Skeletal muscle satellite cell (primary cell): Measurements from ENCODE around the gene CNTFR.

Source experiments
- H3K27me3 ChIP-seq: 2 replicates; pipeline ENCODE4 v1.7.0; 2013; ENCODE audit warnings: low read length; ENCODE audit not compliant: control insufficient read depth, insufficient read depth
- H3K36me3 ChIP-seq: 2 replicates; pipeline ENCODE4 v1.7.0; 2013; ENCODE audit warnings: mild to moderate bottlenecking, control low read depth, low read length; ENCODE audit not compliant: insufficient read depth
- H3K4me1 ChIP-seq: 2 replicates; pipeline ENCODE4 v1.7.0; 2013; ENCODE audit warnings: low read length; ENCODE audit not compliant: control insufficient read depth, insufficient read depth
- H3K4me2 ChIP-seq: 2 replicates; pipeline ENCODE4 v1.7.0; 2013; ENCODE audit warnings: mild to moderate bottlenecking, low read length
- H3K4me3 ChIP-seq: 2 replicates; pipeline ENCODE4 v1.7.0; 2013; ENCODE audit warnings: low read length
- H3K9ac ChIP-seq: 2 replicates; pipeline ENCODE4 v1.7.0; 2013; ENCODE audit warnings: mild to moderate bottlenecking, low read depth, low read length, moderate library complexity
- H3K9me3 ChIP-seq: replicated peaks from 2 replicates; pipeline ENCODE4 v1.7.0; 2013; ENCODE audit warnings: mild to moderate bottlenecking, control low read depth, low read length

The CNTFR gene

GRCh38 chr9:34574571-34574970 lies 15.0 kb downstream of the CNTFR start:
- Histone ChIP-seq H3K9ac (no peak overlapping the region), H3K9me3 (no peaks in the 10 kb centered on the region), H3K4me2 (no peak overlapping the region), H3K4me1 (no peaks in the 10 kb centered on the region), H3K27me3 (peaks cover 73% of the 10 kb centered on the region), H3K36me3 (no peaks in the 10 kb centered on the region), H3K4me3 (no peak overlapping the region)

GRCh38 chr9:34573599-34574325 lies 15.8 kb downstream of the CNTFR start:
- H3K9me3 ChIP-seq: no peaks in the 10 kb centered on the region
- H3K4me2 ChIP-seq: no peak overlapping the region
- peaks cover 72% of the 10 kb centered on the region for H3K27me3 ChIP-seq
- no peak overlapping the region for H3K9ac ChIP-seq
- H3K4me1 ChIP-seq: no peaks in the 10 kb centered on the region
- H3K36me3 ChIP-seq: no peaks in the 10 kb centered on the region
- no peak overlapping the region for H3K4me3 ChIP-seq

- Histone ChIP-seq H3K4me1 (no peaks in the 10 kb centered on the region), H3K9me3 (no peaks in the 10 kb centered on the region), H3K4me3 (no peak overlapping the region), H3K9ac (no peak overlapping the region), H3K4me2 (no peak overlapping the region), H3K27me3 (peaks cover 75% of the 10 kb centered on the region), H3K36me3 (no peaks in the 10 kb centered on the region)
Measured at GRCh38 chr9:34572628-34573027, 16.9 kb downstream of the CNTFR start.

GRCh38 chr9:34572092-34572491 lies 17.4 kb downstream of the CNTFR start:
- Histone ChIP-seq H3K36me3 (no peaks in the 10 kb centered on the region), H3K4me2 (no peak overlapping the region), H3K4me1 (no peaks in the 10 kb centered on the region), H3K4me3 (no peak overlapping the region), H3K27me3 (peaks cover 75% of the 10 kb centered on the region), H3K9me3 (no peaks in the 10 kb centered on the region), H3K9ac (no peak overlapping the region)

GRCh38 chr9:34571481-34571810 lies 18.1 kb downstream of the CNTFR start:
- Histone ChIP-seq H3K27me3 (peaks cover 75% of the 10 kb centered on the region), H3K4me1 (no peaks in the 10 kb centered on the region), H3K9ac (no peak overlapping the region), H3K36me3 (no peaks in the 10 kb centered on the region), H3K4me3 (no peak overlapping the region), H3K9me3 (no peaks in the 10 kb centered on the region), H3K4me2 (no peak overlapping the region)

GRCh38 chr9:34570809-34571480 lies 18.6 kb downstream of the CNTFR start:
- H3K9me3 ChIP-seq: no peaks in the 10 kb centered on the region
- no peak overlapping the region for H3K9ac ChIP-seq
- no peak overlapping the region for H3K4me2 ChIP-seq
- H3K4me1 ChIP-seq: no peaks in the 10 kb centered on the region
- no peaks in the 10 kb centered on the region for H3K36me3 ChIP-seq
- peaks cover 75% of the 10 kb centered on the region for H3K27me3 ChIP-seq
- no peak overlapping the region for H3K4me3 ChIP-seq

- no peak overlapping the region for H3K4me2 ChIP-seq
- peaks cover 72% of the 10 kb centered on the region for H3K27me3 ChIP-seq
- no peak overlapping the region for H3K9ac ChIP-seq
- H3K4me3 ChIP-seq: no peak overlapping the region
- no peaks in the 10 kb centered on the region for H3K4me1 ChIP-seq
- H3K36me3 ChIP-seq: no peaks in the 10 kb centered on the region
- no peaks in the 10 kb centered on the region for H3K9me3 ChIP-seq
Measured at GRCh38 chr9:34570376-34570775, 19.1 kb downstream of the CNTFR start.

GRCh38 chr9:34568774-34569173 lies 20.8 kb downstream of the CNTFR start:
- Histone ChIP-seq H3K36me3 (no peaks in the 10 kb centered on the region), H3K27me3 (peaks cover 75% of the 10 kb centered on the region), H3K4me1 (no peaks in the 10 kb centered on the region)

GRCh38 chr9:34568133-34568532 lies 21.4 kb downstream of the CNTFR start:
- Histone ChIP-seq H3K4me3 (no peak overlapping the region), H3K9me3 (no peaks in the 10 kb centered on the region), H3K36me3 (no peaks in the 10 kb centered on the region), H3K4me1 (no peaks in the 10 kb centered on the region), H3K27me3 (peaks cover 78% of the 10 kb centered on the region), H3K9ac (no peak overlapping the region), H3K4me2 (no peak overlapping the region)

More at GRCh38 chr9:34568774-34569173, 20.8 kb downstream of the CNTFR start:
- Histone ChIP-seq H3K4me2 (no peak overlapping the region), H3K9ac (no peak overlapping the region), H3K9me3 (no peaks in the 10 kb centered on the region), H3K4me3 (no peak overlapping the region)

GRCh38 chr9:34566972-34567371 lies 22.6 kb downstream of the CNTFR start:
- no peak overlapping the region for H3K4me2 ChIP-seq
- peaks cover 68% of the 10 kb centered on the region for H3K27me3 ChIP-seq
- no peaks in the 10 kb centered on the region for H3K36me3 ChIP-seq
- H3K9me3 ChIP-seq: no peaks in the 10 kb centered on the region
- no peak overlapping the region for H3K9ac ChIP-seq
- no peak overlapping the region for H3K4me3 ChIP-seq
- H3K4me1 ChIP-seq: no peaks in the 10 kb centered on the region

- Histone ChIP-seq H3K4me3 (no peak overlapping the region), H3K4me2 (no peak overlapping the region), H3K27me3 (peaks cover 66% of the 10 kb centered on the region), H3K4me1 (no peaks in the 10 kb centered on the region), H3K9me3 (no peaks in the 10 kb centered on the region), H3K9ac (no peak overlapping the region), H3K36me3 (no peaks in the 10 kb centered on the region)
Measured at GRCh38 chr9:34566322-34566721, 23.2 kb downstream of the CNTFR start.

GRCh38 chr9:34565856-34566255 lies 23.7 kb downstream of the CNTFR start:
- H3K4me1 ChIP-seq: no peaks in the 10 kb centered on the region
- no peaks in the 10 kb centered on the region for H3K36me3 ChIP-seq
- H3K9ac ChIP-seq: no peak overlapping the region
- no peak overlapping the region for H3K4me3 ChIP-seq
- H3K9me3 ChIP-seq: no peaks in the 10 kb centered on the region
- H3K27me3 ChIP-seq: peaks cover 62% of the 10 kb centered on the region
- H3K4me2 ChIP-seq: no peak overlapping the region
